ENCODE data around the gene NUDT22. TPM values are rescaled to one million over a fixed set of nuclear protein-coding genes. Genes with fewer than 3 reads are reported as not detected.
A peak's percentile ranks its signal among the peaks of the same experiment; 100 is the strongest.

NUDT22 gene
- total RNA-seq, 1 experiment from 2014 or later: 61.8 TPM

DNA sequence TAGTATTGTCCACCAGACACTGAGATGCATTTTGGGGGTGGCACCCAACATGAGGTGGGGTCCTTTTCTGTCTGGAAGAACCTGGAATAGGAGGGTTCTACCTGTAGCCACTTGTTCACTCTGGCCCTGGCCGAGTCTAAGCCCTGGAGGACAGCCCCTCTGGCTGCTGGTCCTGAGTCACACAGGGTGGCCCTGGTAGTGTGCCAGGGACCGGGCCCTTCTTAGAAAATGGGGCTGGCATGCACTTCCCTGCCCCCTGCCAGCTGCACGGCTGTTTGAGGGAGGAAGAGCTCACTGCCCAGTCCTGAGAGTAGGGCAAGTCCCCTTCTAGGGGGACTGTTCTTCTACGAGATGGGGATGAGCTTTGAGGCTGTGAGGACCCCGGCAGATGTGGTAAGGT is 27.4 kb downstream of the NUDT22 start:
- no peak for DNase-seq (ENCODE audit: low read depth)

DNA sequence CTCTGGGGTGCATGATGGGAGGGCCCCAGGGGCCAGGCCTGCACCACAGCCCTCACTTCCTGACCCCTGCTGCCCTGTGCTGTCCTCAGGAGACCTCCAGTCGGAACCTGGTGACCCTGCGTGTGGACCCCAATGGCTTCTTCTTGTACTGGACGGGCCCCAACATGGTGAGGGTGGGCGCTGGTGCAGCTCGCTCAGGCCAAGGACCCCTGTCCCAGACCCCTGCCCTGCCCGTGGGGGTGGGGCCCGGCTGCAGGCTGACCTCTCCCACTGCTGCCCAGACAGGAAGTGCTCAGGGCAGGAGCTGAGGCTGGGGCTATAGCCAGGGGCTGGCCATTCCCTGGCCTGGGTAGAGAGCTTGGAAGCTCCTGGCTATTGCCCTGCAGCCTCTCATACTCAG is 28.3 kb downstream of the NUDT22 start:
- no peak for DNase-seq (ENCODE audit: low read depth)

DNA sequence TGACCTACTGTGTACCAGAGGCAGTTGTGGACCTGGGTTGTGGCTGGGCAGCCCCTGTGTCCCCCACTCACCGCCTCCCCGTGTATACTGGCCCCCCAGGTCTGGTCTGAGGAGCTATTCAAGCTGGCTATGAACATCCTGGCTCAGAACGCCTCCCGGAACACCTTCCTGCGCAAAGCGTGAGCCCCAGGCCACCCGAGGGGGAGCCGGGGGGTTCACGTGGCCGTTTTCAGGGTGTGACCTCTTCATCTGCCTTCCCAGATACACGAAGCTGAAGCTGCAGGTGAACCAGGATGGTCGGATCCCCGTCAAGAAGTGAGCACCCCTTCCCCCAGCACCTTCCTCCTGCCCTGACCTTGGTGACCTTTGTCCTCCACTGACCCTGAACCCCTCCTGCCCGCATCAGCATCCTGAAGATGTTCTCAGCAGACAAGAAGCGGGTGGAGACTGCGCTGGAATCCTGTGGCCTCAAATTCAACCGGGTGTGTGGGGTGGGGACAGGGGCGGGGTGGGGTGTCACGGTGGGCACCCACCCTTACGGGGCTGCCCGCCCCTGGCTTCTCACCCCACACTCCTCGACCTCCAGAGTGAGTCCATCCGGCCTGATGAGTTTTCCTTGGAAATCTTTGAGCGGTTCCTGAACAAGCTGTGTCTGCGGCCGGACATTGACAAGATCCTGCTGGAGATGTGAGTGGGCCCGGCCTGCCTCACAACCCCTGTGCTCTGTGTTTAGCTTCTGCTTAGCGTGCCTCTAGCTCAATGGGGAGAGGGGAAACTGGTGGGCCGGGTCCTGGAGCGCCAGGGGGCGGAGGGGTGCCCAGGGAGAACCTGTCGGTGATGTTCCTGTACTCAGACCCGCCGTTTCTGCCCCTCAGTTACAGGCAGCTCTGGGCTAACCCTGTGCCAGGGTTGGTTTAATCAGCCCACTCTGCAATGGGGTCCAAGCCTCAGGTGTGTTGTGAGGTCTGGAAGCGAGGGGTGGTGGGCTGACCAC is 29.4 kb downstream of the NUDT22 start:
- no peak for DNase-seq (ENCODE audit: low read depth)

DNA sequence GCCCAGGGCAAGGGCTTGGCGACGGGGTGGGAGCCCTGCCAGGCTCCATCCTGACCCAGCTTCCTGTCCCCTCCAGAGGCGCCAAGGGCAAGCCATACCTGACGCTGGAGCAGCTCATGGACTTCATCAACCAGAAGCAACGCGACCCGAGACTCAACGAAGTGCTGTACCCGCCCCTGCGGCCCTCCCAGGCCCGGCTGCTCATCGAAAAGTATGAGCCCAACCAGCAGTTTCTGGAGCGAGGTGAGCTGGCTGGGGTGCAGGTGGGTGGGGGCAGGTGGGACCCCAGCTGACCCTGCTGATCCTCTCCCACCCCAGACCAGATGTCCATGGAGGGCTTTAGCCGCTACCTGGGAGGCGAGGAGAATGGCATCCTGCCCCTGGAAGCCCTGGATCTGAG is 30.2 kb downstream of the NUDT22 start:
- no peak for DNase-seq (ENCODE audit: low read depth)

DNA sequence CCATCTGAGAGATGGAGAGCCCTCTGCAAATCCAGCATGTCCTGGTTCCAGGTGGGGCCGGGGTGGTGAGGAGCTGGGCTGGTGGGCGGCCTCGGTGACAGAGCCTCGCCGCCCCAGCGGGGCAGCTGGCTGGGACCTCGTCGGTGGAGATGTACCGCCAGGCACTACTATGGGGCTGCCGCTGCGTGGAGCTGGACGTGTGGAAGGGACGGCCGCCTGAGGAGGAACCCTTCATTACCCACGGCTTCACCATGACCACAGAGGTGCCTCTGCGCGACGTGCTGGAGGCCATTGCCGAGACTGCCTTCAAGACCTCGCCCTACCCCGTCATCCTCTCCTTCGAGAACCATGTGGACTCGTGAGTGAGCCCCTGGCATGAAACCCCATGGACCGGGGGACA is 32.3 kb downstream of the NUDT22 start:
- no peak for DNase-seq (ENCODE audit: low read depth)

DNA sequence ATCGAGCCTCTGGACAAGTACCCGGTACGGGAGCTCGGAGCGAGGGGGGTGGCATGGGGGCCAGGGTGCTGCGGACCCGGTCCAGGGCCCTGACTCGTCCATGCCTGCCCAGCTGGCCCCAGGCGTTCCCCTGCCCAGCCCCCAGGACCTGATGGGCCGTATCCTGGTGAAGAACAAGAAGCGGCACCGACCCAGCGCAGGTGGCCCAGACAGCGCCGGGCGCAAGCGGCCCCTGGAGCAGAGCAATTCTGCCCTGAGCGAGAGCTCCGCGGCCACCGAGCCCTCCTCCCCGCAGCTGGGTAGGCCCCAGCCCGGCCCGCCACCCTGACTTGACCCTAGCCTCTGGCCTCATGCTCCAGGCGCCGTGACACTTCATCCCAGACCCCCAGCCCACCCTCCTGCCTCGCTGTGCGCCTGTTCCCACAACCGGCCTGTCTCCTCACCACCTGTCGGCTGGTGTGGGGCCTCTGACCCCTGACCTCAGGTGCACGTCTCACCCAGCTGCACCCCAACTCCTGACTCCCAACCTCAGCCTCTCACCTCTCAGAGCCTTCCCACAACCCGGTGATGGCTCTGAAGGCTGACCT is 33.0 kb downstream of the NUDT22 start:
- DNase-seq (ENCODE audit: low read depth): no peak

DNA sequence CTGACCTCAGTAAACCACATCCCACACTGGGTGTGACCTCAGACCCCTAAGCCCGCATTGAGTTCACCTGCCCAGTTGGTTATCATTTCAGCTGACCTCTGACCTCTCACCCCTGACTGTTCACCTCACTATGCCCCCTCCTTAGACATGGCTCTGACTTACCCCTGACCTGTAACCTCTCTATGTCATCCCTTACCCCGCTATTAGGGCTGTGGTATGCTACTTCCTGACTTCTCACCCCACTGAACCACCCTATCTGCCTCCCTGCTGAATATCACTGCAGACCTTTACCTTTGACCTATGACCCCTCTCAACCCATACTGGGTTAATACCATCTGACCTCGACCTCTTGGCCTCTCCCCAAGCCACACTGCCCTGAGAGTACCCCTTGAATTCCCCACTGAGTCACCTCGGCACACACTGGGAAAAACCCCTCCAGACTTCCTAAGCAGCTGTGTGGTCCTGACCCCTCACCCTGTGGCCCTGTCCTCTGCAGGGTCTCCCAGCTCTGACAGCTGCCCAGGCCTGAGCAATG is 33.5 kb downstream of the NUDT22 start:
- no peak for DNase-seq (ENCODE audit: low read depth)

DNA sequence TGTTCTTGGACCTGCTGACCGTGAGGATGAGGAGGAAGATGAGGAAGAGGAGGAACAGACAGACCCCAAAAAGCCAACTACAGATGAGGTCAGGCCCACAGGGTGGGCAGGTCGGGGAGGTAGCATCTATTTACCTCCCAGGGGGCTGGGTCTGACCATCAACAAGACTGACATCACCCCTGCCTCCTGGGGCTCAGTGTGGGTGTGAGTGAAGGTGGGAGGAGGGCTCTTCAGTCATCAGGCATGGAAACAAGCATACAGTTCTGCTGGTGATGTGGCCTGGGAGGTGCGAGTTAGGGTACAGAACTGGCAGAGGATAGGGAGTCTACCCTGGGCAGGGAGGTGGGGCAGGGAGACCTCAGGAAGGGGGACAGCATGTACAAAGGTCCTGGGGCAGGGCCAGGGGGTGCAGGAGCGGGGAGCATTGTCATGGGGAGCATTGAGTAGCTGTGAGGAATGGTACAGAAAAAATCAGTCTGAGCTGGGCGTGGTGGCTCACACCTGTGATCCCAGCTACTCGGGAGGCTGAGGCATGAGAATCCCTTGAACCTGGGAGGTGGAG is 34.2 kb downstream of the NUDT22 start:
- DNase-seq (ENCODE audit: low read depth): no peak

DNA sequence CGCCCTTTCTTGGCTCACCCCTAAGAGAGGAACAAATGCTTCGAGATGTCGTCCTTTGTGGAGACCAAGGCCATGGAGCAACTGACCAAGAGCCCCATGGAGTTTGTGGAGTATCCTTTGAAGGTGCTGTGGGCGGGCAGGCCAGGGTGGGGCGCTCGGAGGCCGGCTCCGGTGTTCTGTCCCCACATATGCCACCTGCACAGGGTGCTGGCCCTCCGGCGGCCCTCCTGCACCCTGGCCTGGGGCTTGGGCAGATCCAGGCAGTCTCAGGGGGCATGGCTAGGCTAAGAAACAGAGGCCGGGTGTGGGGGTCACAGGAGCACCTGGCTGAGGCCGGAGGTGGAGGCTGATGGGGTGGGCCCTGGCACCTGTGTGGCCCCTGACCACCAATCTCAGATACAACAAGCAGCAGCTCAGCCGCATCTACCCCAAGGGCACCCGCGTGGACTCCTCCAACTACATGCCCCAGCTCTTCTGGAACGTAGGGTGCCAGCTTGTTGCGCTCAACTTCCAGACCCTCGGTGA is 35.5 kb downstream of the NUDT22 start:
- no peak for DNase-seq (ENCODE audit: low read depth)

DNA sequence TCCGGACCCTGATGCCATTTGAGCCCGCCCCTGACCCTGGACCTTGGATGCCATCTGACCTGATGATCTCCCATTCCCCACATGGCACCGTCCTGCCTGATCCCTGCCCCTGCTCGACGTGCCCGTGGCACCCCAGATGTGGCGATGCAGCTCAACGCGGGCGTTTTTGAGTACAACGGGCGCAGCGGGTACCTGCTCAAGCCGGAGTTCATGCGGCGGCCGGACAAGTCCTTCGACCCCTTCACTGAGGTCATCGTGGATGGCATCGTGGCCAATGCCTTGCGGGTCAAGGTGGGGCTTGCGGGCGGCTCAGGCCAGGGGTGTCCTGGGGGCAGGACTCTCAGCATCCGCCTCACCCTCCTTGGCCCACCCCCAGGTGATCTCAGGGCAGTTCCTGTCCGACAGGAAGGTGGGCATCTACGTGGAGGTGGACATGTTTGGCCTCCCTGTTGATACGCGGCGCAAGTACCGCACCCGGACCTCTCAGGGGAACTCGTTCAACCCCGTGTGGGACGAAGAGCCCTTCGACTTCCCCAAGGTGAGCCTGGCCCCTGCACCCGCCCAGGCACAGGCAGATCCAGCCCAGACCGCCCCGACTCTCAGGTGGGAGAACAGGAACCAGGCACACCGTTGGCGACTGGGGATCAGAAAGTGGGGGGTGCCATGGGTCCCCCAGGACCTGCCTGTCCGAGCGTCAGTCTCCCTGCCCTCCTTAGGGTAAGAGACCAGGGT is 36.4 kb downstream of the NUDT22 start:
- no peak for DNase-seq (ENCODE audit: low read depth)

DNA sequence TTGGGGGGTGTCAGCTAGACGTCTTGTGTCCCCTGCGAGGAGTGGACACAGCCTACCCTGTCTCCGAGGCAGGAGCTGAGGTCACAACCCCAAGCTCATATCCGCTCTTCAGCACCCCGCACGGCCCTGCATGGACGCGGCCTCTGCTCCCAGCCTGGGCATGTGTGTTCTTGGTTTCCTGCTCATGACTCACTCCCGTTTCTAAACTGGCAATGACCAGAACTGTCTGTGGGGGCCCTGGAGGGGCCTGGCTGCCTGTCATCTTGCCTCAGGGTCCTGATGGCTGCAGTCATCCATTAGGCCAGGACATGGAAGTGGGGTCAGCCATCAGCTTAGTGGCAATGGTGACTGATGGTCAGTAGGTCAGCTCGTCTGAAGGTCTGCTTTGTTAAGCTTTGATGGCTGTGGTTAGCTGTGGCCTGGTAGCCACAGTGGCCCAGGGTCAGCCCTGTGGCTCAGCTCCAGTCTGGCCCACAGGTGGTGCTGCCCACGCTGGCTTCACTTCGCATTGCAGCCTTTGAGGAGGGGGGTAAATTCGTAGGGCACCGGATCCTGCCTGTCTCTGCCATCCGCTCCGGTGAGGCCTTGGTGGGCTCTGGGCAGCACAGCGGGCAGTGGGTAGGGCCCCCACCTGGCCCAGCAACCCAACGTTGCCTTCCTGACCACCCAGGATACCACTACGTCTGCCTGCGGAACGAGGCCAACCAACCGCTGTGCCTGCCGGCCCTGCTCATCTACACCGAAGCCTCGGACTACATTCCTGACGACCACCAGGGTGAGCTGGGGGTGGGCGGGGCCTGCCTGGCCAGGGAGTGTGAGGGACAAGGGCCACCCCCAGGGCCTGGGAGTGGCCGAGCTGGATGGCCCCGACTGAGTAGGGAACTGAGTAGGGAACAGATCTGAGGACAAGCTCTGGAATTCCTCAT is 37.2 kb downstream of the NUDT22 start:
- peak; percentile 74 for DNase-seq (ENCODE audit: low read depth)

DNA sequence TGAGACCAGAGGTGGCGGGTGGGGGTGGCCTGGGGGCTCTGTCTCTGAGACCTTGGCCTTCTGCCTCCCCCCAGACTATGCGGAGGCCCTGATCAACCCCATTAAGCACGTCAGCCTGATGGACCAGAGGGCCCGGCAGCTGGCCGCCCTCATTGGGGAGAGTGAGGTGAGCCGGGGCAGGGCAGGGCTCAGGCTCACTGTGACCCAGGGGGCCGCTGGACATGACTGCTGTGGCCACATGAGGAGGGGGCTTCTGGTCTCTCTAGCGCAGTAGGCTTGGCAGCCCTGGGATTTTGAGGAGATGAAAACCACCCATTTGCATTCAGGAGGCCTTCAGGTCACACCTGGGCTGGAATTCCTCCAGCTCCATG is 37.9 kb downstream of the NUDT22 start:
- no peak for DNase-seq (ENCODE audit: low read depth)

DNA sequence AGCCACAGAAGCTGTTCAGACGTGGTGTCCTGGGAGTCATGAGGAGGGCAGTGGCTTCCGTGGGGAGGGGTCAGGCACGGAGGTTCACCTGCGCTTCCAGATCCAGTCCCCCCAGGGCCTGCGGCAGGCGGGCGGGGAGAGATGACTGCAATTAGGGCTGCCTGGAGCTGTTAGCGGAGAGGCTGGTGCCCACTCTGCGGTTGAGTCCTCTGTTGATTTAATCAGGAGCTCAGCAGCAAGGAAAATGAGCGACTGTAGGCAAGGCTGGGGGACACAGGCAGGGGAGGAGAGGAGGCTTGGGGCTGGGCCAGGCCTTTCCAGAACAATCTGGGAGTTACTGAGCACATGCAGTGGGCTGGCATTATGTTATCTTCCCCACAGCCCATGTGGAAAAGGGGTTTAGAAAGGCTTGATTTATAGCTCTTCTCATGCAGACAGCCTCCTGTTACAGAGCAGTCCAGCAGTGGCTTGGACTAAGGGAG is 38.3 kb downstream of the NUDT22 start:
- no peak for DNase-seq (ENCODE audit: low read depth)

DNA sequence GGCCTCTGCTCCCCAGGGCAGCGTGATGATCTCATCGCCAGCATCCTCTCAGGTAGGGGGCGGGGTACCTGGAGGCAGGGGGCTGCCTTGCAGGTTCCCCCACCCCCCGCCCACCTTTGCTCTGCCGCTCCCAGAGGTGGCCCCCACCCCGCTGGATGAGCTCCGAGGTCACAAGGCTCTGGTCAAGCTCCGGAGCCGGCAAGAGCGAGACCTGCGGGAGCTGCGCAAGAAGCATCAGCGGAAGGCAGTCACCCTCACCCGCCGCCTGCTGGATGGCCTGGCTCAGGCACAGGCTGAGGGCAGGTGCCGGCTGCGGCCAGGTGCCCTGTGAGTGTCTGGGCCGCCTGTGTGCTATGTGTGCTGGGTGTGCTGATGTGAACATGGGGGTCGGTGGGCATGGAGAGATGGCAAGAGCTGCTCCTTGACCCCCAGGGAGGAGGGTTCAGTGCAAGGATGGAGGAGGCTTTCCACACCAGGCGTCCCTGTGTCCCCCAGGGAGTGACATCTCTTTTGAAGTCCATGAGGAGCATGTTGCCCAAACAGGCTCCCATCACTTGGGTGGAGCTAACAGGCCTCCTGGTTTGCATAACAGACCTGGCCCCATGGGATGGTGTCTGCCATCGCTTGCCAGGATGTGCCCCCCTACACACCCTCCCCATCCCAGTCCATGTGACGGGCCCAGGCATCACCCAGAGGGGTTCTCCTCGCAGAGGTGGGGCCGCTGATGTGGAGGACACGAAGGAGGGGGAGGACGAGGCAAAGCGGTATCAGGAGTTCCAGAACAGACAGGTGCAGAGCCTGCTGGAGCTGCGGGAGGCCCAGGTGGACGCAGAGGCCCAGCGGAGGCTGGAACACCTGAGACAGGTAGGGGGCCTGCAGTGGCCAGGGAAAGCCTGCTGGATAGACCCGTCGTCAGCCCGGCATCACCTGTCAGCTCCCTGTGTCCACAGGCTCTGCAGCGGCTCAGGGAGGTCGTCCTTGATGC is 39.4 kb downstream of the NUDT22 start:
- no peak for DNase-seq (ENCODE audit: low read depth)

DNA sequence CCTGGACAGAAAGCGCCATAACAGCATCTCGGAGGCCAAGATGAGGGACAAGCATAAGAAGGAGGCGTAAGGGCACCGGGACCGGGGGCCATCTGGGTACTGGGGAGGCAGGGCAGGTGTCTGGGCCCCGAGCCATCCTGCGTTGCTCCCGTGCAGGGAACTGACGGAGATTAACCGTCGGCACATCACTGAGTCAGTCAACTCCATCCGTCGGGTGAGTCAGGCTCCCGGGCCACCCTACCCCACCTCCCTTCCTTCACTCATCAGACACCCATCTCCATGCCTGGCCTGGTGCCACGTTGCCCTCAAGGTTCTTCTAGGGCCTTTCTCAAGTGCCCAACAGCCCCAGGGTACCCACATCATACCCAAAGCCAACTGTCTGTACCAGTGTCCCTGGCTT is 40.3 kb downstream of the NUDT22 start:
- no peak for DNase-seq (ENCODE audit: low read depth)

DNA sequence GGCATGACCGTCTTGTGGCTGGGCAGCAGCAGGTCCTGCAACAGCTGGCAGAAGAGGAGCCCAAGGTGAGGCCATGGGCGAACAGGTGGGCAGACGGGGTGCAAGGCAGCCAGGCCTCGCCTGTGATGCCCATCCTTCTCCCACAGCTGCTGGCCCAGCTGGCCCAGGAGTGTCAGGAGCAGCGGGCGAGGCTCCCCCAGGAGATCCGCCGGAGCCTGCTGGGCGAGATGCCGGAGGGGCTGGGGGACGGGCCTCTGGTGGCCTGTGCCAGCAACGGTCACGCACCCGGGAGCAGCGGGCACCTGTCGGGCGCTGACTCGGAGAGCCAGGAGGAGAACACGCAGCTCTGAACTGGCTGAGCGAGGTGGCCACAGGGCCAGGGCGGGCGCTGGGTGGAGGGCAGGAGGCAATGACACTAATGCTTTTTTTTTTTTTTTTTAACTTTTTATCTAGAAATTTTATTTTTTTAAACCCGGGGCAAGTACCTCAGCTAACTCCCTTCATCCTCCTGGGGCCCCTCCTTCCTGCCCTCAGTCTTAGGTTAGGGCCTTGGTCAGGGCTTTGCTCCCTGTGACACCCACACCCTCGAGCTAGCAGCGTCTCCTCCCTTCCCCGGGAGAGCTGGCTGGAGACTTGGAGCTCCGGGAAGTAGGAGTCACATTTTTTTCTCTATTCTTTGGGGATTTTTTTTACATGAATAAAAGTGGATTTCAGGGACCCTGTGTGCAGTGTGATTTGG is 41.3 kb downstream of the NUDT22 start:
- no peak for DNase-seq (ENCODE audit: low read depth)

DNA sequence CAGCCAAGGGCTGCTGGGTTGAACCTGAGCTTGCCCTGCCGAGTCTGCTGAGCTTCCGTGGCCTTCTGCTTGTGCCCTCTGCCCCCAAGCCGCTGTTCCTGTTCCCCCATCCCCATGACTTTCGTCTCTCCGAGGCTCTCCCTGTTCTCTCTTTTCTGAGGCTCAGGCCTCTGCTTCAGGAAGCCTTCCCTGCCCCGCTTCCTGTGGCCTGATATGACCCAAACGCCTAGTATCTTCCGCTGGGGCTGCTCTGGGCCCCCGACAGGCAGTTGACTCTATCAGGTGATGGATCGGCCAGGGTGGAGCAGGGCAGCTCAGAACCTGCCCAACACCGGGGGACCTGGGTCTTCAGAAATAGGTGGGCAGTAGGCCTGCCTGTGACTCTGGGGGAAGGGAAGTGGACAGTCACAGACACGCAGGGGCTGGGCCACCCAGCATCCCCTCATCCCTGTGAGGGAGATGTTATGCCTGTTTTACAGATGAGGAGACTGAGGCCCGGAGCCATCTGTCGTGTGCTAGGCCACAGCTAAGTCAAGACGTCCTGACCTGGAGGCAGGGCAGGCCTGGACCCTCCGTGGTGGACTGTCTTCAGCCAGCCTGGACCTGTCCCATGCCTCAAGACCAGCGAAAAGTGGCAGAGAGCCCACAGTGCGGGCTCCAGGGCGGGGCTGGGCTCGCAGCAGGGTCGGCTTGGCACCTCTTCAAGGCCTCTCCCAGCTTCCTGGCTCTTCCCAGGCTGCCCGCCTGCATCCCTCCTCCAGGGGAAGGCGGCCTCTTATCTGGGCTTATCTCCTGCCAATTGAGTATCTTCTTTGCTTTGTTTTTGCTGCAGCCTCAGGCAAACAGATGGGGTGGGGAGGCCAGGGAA is 42.2 kb downstream of the NUDT22 start:
- DNase-seq (ENCODE audit: low read depth): peak; percentile 60

Measured in HT1080 (cell line).